Retina (tissue), 1 donor: Measurements from ENCODE around the gene SERPINA3.

ENCODE experiments used
- DNase-seq: peaks from one replicate; pipeline ENCODE4 v3.0.0-alpha.2; 2016

SERPINA3 gene

DNA sequence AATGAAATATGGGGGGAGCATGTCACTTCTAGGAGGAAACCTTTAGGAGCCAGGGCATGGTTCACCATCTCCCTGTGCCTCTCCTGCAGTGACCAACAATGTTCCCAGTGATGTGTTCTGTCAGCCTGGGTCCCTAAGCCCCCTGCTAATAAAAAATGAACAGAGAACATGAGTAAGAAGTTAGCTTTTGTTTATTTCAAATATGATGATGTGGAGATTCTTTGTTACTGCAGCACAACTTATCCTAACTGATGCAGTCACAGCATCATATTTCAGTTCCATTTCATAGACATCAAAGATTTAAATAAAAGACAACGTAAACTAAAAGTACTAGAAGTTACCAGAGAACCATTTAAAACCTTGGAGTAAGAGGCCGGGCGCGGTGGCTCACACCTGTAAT is 43.9 kb downstream of the SERPINA3 start:
- DNase-seq, result no peak

DNA sequence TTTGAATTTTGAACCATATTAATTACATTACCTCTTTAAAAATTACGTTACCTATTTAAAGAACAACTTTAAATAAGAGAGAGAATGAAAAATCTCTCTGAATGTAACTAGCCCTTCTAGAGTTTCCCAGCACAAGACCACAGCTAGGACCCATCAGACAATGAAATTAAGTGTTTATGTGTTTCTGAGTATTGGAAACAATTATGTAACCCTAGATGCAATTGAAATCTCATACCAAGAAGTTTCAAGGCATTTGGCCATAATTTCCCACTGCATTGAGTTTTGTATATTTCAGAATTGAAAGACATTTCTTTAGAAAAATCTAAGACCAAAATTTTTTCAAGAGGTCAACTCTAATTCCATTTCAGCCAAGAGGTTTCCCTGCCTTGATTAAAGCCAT is 47.1 kb downstream of the SERPINA3 start:
- DNase-seq, result no peak

DNA sequence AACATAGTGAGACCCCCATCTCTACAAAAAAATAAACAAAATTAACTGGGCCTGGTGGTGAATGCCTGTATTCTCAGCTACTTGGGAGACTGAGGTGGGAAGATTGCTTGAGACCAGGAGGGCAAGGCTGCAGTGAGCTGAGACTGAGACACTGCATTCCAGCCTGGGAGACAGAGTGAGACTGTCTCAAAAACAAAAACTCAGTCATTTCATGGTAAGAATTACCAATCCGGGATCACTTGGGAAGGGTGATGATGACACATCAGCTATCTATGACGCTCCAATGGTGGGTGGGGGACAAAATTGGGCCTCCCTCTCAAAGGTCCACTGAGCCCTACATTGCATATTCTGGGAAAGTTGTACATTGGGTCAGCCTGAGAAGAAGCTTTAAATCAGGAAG is 47.7 kb downstream of the SERPINA3 start:
- no peak for DNase-seq

DNA sequence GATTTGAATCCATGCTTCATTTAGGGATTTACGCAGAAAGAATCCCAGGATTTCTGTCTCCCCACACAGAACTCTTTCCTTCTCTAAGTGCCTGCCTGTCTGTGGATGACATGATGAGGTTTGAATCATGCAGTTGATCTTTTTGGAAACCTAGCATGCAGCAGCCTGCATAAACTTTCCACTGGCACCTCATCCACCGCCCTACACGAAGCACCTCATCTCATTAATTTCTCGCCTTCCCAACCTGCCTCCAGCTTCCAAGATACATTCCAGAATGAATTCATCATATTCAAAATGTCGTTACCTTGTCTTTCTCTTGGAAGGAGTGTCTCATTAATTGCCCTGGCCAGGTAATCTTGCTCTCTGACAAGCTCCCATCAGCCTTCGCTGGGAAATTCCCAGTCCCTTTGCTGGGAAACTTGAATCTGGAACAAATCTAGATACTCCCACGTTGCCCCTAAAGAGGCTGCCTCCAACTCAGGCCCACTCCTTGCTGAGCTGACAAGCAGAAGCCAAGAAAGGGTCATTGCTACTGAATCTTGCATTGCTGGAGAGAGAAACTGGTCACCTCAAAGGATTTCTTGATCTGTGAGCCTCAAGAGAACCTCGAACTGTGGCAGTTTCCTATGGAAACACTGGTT is 48.2 kb downstream of the SERPINA3 start:
- DNase-seq, result no peak

DNA sequence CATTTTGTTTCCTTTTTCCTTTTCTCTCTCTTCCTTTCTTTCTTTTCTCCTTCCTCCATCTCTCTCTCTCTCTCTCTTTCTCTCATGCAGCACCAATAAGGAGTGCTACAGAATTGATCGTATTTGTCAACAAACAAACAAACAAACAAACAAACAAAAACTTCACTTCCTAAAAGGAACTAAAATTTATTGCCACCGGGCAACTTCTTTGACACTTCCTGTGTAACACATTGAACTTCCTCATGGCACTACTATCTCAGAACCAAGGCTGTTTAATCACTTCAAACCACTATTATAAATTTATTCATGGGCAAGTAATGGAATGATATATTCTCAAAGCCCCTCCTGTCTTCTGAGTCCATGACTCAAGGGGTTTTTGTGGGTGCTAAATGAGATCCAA is 51.3 kb downstream of the SERPINA3 start:
- no peak for DNase-seq

DNA sequence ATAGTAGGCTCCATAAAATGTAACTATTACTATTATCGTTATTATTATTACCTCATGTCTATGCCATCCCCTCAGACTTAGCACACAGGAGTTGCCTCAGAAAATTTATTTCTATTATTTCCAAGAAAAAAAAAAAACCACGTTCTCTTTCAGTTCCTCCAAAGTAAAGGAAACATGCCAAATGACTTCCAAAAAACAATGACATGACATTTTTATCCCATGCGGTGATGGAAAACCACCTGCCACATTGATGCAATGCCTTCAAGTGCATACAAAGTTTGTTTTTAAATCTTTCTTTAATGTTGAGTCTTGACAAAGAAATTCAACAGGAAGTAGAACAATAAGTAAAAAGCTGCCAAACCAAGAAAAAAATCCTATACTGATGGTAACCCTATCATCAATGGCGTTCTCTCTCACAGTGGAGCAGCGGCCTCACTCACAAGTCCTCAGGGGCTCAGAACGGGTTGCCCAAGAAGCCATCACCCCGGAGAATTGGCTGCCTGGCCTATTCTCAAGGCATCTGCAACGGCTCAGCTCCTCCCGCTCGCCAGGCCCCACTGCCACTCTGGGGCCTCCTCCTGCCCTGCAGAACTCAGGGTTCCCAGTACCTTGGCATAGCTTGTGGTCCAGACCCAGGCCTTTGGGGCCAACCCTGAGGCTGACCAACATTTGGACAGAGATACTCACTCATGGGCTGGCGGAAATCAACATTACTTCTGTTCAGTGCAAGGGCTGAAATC is 51.9 kb downstream of the SERPINA3 start:
- no peak for DNase-seq

DNA sequence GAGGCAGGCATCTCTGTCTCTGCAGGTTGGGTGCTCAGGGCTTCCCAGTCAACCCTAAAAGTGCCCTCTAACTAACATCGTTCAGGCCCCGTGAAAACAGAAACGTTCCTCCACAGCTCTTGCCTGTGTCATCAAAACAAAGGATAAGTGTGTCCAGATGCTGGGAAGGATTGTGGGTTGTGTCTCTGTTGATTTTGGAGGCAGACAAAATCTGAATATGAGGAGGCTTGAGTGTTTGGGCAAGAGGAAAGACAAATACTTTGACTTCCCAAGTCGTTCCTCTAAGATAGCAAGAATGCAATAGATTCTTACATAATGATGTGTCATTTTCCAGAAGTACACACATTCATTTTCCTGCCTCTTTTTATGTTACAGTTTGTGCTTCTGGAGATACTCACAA is 52.9 kb downstream of the SERPINA3 start:
- no peak for DNase-seq

DNA sequence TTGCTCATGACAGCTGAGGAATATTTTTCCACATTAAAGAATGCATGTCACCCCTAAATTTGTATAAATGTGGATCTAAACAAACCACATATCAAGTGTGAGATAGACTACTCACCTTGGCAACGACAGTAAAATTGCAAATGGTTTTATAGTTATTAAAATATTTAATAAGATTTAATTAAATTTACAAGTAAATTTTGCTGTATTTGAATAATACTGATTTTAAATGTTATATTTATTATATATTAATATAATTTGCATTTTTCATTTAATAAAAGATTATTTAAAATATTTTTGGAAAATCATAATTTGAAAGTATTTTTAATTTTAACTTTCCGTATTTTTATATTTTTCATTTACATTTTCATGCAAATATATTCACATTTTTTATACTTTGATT is 53.4 kb downstream of the SERPINA3 start:
- DNase-seq, result no peak

DNA sequence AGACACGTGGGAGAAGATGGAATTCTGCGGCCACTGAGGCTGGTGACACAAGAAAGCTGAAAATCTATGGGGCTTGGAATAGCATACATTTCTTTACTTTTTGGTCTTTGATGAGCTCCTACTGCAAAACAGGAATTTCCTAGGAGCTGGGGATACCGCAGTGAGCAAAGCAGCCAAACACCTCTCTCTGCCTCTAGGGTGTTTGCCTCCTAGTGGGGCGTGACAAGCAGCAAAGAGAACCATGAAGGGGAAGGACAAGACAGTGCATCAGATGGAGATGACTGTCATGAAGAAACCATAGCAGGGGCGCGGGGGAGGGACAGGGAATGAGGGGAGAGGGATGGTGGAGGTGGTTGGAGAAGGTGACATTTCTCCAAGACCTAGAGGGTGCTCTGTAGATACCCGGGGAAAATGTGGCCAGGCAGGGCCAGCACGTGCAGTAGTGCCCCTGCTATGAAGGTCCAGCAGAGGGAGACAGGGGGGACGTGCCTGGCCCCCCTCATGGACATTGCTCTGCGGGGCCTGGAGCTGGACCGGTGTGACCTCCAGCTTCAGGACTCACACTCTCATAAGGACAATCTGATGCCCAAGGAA is 58.6 kb downstream of the SERPINA3 start:
- no peak for DNase-seq

DNA sequence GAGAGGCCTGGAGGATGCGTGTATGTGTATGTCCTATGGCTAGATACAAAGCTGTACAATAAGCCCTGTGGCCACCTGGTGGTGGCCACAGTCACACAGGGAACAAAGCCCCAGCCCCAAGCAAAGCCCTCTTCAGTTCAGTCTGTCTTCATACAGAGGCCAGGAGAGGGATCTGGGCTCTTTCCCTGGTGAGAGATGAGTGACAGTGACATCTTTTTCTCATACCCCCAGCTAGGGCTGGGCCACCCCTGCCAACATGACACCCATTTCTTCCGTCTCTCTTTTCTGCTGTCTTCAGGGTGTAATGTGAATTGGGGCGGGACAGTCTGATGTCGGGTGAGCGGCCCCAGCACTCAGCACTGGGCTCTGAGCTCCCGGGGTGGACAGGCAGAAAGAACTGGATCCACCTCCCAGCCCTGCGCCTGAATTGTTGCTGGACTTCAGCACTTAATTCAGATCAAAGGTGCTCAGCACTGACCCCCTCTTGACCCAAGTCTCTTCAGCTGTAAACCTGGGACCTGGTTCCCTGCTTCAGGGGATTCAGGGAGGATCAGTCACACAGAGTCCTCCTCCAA is 59.8 kb downstream of the SERPINA3 start:
- no peak for DNase-seq

DNA sequence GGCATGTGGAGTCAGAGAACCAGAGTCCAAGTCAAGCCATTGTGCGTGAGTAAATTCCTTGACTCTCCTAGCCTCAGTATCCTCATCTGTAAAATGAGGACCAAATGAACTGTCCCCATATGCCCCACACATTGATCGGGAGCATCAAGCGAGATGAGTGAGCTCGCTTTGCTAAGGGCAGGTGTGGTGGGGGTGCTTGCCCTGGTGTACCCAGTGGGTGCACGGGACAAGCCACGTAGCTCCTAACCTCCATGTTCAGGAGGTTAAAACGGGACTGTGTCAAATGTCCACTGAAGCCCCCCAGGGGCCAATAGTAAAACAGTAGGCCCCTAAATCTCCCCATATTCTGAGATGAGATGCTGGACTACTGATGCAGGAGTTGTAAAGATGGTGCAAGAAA is 60.9 kb downstream of the SERPINA3 start:
- no peak for DNase-seq
